ENCODE data around the gene OVCH1.
A peak's percentile ranks its signal among the peaks of the same experiment; 100 is the strongest.

The OVCH1 gene

GRCh38 chr12:29519585-29520182 is 22.2 kb upstream of the OVCH1 start:
- DNase-seq (ENCODE audit: insufficient read length, low spot score) (no peak), FAIRE-seq (no peak)
- peak; percentile 61 for TF ChIP-seq CTCF (IDR thresholded peaks at IDR 0.05; ENCODE audit: insufficient read depth, missing control alignments)

GRCh38 chr12:29518407-29518806 is 20.9 kb upstream of the OVCH1 start:
- FAIRE-seq (no peak), DNase-seq (ENCODE audit: insufficient read length, low spot score) (no peak)
- TF ChIP-seq CTCF (IDR thresholded peaks at IDR 0.05; ENCODE audit: insufficient read depth, missing control alignments) = no peak

- peak; percentile 25 for TF ChIP-seq CTCF (IDR thresholded peaks at IDR 0.05; ENCODE audit: insufficient read depth, missing control alignments)
- FAIRE-seq (no peak), DNase-seq (ENCODE audit: insufficient read length, low spot score) (no peak)
Measured at GRCh38 chr12:29517264-29517663, 19.8 kb upstream of the OVCH1 start.

GRCh38 chr12:29516431-29516875 is 19.0 kb upstream of the OVCH1 start:
- DNase-seq (ENCODE audit: insufficient read length, low spot score) = no peak
- no peak for FAIRE-seq
- TF ChIP-seq CTCF (IDR thresholded peaks at IDR 0.05; ENCODE audit: insufficient read depth, missing control alignments) = no peak

GRCh38 chr12:29510591-29511185 is 13.2 kb upstream of the OVCH1 start:
- DNase-seq (ENCODE audit: insufficient read length, low spot score) = no peak
- no peak for TF ChIP-seq CTCF (IDR thresholded peaks at IDR 0.05; ENCODE audit: insufficient read depth, missing control alignments)
- no peak for FAIRE-seq

GRCh38 chr12:29509503-29509902 is 12.0 kb upstream of the OVCH1 start:
- FAIRE-seq (no peak), DNase-seq (ENCODE audit: insufficient read length, low spot score) (no peak)
- TF ChIP-seq CTCF (IDR thresholded peaks at IDR 0.05; ENCODE audit: insufficient read depth, missing control alignments) = no peak

- FAIRE-seq = no peak
Measured at GRCh38 chr12:29508949-29509348, 11.5 kb upstream of the OVCH1 start.

More at GRCh38 chr12:29508949-29509348, 11.5 kb upstream of the OVCH1 start:
- no peak for DNase-seq (ENCODE audit: insufficient read length, low spot score)
- no peak for TF ChIP-seq CTCF (IDR thresholded peaks at IDR 0.05; ENCODE audit: insufficient read depth, missing control alignments)

Data from D721Med (cell line).